Ishikawa (cell line): ENCODE data around the gene FLOT2.
A peak's percentile ranks its signal among the peaks of the same experiment; 100 is the strongest.

ENCODE experiments used
- CEBPB ChIP-seq: IDR thresholded peaks from 2 replicates; pipeline ENCODE4 v1.6.1; 2012
- CREB1 ChIP-seq: IDR thresholded peaks from 2 replicates; pipeline ENCODE4 v1.6.1; 2012; ENCODE audit warnings: low read depth
- EGR1 ChIP-seq: IDR thresholded peaks from 2 replicates; pipeline ENCODE4 v1.6.1; 2012
- EP300 ChIP-seq: IDR thresholded peaks from 2 replicates; pipeline ENCODE4 v1.6.1; 2012; ENCODE audit warnings: borderline replicate concordance
- FOXM1 ChIP-seq: IDR thresholded peaks from 2 replicates; pipeline ENCODE4 v1.6.1; 2012; ENCODE audit warnings: low read depth, borderline replicate concordance
- NFIC ChIP-seq: IDR thresholded peaks from 2 replicates; pipeline ENCODE4 v1.6.1; 2012
- RAD21 ChIP-seq: IDR thresholded peaks from 2 replicates; pipeline ENCODE4 v1.6.1; 2012; ENCODE audit warnings: low read depth
- TAF1 ChIP-seq: IDR thresholded peaks from 2 replicates; pipeline ENCODE4 v1.6.1; 2012; ENCODE audit warnings: low read depth, mild to moderate bottlenecking
- TCF12 ChIP-seq: IDR thresholded peaks from 2 replicates; pipeline ENCODE4 v1.6.1; 2012; ENCODE audit warnings: low read depth
- TEAD4 ChIP-seq: IDR thresholded peaks from 2 replicates; pipeline ENCODE4 v1.6.1; 2012
- USF1 ChIP-seq: IDR thresholded peaks from 2 replicates; pipeline ENCODE4 v1.6.1; 2012
- YY1 ChIP-seq: IDR thresholded peaks from 2 replicates; pipeline ENCODE4 v1.6.1; 2012; ENCODE audit warnings: low read depth
- ZBTB7A ChIP-seq: IDR thresholded peaks from 2 replicates; pipeline ENCODE4 v1.6.1; 2012; ENCODE audit warnings: low read depth
- TF ChIP-seq, protein P1 (sequence below): IDR thresholded peaks from 2 replicates; pipeline ENCODE4 v1.6.1; 2012
- TF ChIP-seq, protein P2 (sequence below): IDR thresholded peaks from 2 replicates; pipeline ENCODE4 v1.6.1; 2012; ENCODE audit warnings: low read depth, mild to moderate bottlenecking

The FLOT2 gene

GRCh38 chr17:28938552-28938951 lies 41.0 kb upstream of the FLOT2 start:
- TF ChIP-seq FOXM1 (no peak), TEAD4 (no peak), CREB1 (no peak), TAF1 (no peak), YY1 (no peak), TCF12 (no peak), CEBPB (no peak), RAD21 (no peak), ZBTB7A (no peak), EGR1 (no peak), USF1 (no peak), NFIC (no peak)
- TF ChIP-seq, protein P1, sequence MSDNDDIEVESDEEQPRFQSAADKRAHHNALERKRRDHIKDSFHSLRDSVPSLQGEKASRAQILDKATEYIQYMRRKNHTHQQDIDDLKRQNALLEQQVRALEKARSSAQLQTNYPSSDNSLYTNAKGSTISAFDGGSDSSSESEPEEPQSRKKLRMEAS: no peak
- TF ChIP-seq, protein P2, sequence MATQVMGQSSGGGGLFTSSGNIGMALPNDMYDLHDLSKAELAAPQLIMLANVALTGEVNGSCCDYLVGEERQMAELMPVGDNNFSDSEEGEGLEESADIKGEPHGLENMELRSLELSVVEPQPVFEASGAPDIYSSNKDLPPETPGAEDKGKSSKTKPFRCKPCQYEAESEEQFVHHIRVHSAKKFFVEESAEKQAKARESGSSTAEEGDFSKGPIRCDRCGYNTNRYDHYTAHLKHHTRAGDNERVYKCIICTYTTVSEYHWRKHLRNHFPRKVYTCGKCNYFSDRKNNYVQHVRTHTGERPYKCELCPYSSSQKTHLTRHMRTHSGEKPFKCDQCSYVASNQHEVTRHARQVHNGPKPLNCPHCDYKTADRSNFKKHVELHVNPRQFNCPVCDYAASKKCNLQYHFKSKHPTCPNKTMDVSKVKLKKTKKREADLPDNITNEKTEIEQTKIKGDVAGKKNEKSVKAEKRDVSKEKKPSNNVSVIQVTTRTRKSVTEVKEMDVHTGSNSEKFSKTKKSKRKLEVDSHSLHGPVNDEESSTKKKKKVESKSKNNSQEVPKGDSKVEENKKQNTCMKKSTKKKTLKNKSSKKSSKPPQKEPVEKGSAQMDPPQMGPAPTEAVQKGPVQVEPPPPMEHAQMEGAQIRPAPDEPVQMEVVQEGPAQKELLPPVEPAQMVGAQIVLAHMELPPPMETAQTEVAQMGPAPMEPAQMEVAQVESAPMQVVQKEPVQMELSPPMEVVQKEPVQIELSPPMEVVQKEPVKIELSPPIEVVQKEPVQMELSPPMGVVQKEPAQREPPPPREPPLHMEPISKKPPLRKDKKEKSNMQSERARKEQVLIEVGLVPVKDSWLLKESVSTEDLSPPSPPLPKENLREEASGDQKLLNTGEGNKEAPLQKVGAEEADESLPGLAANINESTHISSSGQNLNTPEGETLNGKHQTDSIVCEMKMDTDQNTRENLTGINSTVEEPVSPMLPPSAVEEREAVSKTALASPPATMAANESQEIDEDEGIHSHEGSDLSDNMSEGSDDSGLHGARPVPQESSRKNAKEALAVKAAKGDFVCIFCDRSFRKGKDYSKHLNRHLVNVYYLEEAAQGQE: no peak

DNA sequence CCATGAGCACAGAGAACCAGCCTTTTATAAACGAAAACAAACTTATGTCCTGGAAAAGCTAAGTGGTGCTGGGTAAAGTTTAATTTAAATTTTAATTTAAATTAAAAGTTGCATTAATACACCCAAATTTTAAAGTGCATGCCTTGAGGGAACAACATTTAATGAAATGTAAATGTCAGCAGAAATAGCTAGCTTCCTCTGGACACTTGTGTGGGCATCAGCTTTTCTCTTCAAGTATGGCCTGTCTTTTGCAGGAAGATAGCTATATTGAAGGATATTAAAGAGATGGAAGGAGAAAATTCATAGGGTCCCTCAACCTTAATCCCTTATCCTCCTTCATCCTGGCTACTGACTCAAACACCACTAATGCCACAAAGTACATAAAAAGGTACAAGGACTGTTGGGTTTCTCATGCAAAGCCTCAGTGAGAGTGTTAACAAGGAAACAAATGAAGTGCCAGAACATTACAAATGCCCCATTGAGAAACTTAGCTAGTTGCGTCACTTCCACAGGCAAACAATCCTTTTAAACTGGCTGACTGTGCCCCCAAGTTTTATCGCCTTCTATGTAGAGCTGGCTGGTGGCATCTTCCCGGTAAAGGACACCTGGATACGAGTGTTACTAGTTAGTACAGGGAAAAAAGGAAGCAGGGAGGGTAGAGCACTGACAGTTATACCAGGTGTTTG lies 39.7 kb upstream of the FLOT2 start:
- TF ChIP-seq, protein P2: no peak
- TF ChIP-seq CEBPB (0 out of 2 replicates have a peak, but pooled peaks have one; percentile 30), RAD21 (no peak), TAF1 (no peak), EP300 (no peak), TCF12 (no peak)

GRCh38 chr17:28935744-28936460 lies 38.4 kb upstream of the FLOT2 start:
- TF ChIP-seq CEBPB (no peak), TAF1 (no peak), EP300 (no peak), CREB1 (no peak)
- TF ChIP-seq, protein P1: no peak

DNA sequence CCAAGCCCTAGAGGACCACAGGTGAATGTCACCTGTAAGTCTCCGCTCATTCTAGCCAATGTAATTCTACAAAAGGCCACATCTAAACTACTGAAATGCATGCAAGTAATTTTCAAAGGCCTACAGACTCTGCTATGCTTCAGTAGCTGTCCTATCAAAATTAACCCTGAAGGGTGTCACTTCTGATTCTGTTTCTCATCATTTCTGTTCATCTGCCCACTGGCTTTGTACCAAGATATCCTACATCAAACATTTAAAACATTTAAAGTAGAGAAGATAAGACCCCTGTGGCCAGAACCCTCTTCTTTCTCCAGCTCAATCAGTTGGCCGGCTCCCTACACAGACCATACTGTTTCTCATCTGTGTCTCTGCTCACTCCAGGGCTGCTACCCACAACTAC lies 32.3 kb upstream of the FLOT2 start:
- TF ChIP-seq ZBTB7A: no peak
- TF ChIP-seq RAD21: no peak
- TF ChIP-seq EP300: no peak
- TF ChIP-seq EGR1: no peak
- TF ChIP-seq, protein P2: no peak
- TF ChIP-seq CREB1: no peak
- no peak for TF ChIP-seq CEBPB
- TF ChIP-seq YY1: no peak
- TF ChIP-seq, protein P1: no peak
- no peak for TF ChIP-seq TAF1
- no peak for TF ChIP-seq TEAD4
